A673 (cell line): ENCODE data around the gene NAT8L.

Experiments
- EZH2 ChIP-seq: fragments of 200-600 bp; sonication (generic); IDR thresholded peaks from 2 replicates; pipeline ENCODE4 v1.6.1; 2017; ENCODE audit warnings: borderline replicate concordance, low read depth, mild to moderate bottlenecking, mixed read lengths, antibody characterized with exemption, low read length; ENCODE audit not compliant: poor library complexity, severe bottlenecking
- TF ChIP-seq, protein P1 (sequence below): fragments of 300-800, 200-600 bp; sonication (generic); conservative IDR thresholded peaks from 2 replicates; pipeline ENCODE4 v1.5.1; 2017; ENCODE audit warnings: low read depth, mild to moderate bottlenecking, antibody characterized with exemption, low read length, moderate library complexity, mixed read lengths

GRCh38 chr4:2083826-2084160, 24.7 kb downstream of the NAT8L start:
- TF ChIP-seq, protein P1, sequence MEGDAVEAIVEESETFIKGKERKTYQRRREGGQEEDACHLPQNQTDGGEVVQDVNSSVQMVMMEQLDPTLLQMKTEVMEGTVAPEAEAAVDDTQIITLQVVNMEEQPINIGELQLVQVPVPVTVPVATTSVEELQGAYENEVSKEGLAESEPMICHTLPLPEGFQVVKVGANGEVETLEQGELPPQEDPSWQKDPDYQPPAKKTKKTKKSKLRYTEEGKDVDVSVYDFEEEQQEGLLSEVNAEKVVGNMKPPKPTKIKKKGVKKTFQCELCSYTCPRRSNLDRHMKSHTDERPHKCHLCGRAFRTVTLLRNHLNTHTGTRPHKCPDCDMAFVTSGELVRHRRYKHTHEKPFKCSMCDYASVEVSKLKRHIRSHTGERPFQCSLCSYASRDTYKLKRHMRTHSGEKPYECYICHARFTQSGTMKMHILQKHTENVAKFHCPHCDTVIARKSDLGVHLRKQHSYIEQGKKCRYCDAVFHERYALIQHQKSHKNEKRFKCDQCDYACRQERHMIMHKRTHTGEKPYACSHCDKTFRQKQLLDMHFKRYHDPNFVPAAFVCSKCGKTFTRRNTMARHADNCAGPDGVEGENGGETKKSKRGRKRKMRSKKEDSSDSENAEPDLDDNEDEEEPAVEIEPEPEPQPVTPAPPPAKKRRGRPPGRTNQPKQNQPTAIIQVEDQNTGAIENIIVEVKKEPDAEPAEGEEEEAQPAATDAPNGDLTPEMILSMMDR: no peak
- no peak for TF ChIP-seq EZH2
